ENCODE measurements around the gene EFNA5.

- TF ChIP-seq EZH2 (IDR thresholded peaks at IDR 0.05) (no peak), POLR2AphosphoS5 (IDR thresholded peaks at IDR 0.05; ENCODE audit: borderline replicate concordance, low read depth, low read length) (no peak), FOXP2 (optimal IDR thresholded peaks at IDR 0.05; ENCODE audit: control extremely low read depth, extremely low read length, insufficient read depth) (no peak)
Observed at GRCh38 chr5:107652408-107652807, 18.3 kb downstream of the EFNA5 start.

Measured in SK-N-MC (cell line).